Measurements from ENCODE around the gene FOXJ1.

FOXJ1 gene

DNA sequence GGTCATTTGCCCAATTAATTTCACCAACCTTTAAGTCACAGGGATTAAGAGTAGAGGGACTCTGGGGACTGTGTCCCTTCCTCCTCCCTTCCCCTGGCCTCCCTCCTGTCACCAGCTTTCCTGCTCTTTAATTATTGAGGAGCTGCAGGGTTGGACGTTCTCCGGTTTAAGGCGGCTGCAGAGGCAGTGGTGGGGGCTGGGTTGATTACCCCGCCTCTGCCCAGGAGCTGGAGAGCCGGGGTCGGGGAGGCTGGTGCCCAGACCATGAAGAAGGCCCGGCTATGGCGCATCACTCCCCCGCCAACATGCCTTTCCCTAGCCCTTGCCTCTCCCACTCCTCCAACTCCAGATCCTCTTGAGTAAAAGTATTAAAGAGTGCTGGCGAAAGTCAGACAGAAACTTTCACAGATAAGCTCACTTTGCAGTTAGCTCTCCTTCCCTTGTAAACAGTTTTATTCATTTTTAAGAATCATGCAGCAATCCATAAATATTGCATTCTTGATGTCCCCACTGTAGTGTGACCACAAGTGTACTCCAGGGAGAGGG is 1.1 kb upstream of the FOXJ1 start:
- no peak for DNase-seq (ENCODE audit: low read depth, low spot score)

DNA sequence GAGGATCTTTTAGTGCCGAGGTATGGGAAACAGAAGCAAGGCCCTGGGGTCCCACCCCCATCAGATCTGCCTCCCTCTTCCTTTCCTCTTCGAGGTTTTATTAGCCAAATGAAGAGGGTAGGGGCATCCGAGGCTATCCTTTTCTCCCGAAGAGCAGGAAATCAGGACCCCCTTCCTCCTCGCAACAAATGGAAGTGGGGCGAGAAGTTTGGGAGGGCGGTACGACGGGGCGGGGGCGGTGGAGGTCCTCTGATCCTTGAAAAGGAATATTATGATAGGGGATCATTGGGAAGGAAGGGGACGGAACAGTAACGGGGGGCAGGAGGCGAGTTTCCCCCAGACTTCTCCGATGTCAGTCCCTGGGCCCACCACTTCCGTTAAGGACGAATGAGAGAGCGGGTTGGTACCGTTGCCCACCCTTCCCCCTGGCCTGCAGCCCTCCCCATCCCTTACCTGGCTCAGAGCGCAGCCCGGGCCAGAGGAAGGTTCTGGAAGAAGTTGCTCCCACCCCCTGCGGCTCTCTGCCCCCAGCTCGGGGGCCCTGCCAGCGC is 309 bp downstream of the FOXJ1 start:
- no peak for DNase-seq (ENCODE audit: low read depth, low spot score)

DNA sequence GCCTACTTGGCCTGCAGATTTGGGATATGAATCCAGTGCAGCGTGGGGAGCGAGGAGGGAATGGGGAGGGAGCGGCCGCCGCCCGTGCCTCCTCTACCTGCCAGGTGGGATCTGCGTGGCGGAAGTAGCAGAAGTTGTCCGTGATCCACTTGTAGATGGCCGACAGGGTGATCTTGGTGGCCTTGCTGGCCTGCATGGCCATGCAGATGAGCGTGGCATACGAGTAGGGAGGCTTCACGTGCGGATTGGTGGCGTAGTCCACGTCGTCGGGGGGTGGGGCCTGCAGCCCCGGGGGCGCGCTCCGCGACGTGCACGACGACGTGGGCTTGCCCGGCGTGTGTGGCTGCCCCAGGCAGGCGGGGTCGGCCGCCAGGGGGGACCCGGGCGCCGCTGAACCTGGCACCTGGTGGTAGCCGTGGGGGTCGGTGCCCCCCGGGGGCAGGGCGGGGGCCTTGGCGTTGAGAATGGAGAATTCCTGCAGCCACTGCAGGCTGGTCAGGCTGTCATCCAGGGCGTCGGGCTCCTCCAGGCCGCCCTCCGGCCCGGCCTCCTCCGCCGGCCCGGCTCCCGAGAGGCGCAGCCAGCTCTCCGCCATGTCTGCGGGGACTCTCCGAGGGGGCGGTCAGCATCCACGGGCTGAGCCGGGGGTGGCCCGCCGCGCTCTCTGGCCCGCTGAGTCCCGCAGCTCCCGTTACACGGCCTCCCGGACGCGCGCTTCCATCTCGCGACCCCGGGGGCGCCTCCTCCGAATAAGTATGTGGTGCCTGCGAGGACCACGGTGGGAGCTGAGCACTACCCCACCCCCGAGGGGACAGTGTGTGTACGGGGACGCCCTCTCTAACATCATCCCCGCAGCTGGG is 1.0 kb downstream of the FOXJ1 start:
- no peak for DNase-seq (ENCODE audit: low read depth, low spot score)

DNA sequence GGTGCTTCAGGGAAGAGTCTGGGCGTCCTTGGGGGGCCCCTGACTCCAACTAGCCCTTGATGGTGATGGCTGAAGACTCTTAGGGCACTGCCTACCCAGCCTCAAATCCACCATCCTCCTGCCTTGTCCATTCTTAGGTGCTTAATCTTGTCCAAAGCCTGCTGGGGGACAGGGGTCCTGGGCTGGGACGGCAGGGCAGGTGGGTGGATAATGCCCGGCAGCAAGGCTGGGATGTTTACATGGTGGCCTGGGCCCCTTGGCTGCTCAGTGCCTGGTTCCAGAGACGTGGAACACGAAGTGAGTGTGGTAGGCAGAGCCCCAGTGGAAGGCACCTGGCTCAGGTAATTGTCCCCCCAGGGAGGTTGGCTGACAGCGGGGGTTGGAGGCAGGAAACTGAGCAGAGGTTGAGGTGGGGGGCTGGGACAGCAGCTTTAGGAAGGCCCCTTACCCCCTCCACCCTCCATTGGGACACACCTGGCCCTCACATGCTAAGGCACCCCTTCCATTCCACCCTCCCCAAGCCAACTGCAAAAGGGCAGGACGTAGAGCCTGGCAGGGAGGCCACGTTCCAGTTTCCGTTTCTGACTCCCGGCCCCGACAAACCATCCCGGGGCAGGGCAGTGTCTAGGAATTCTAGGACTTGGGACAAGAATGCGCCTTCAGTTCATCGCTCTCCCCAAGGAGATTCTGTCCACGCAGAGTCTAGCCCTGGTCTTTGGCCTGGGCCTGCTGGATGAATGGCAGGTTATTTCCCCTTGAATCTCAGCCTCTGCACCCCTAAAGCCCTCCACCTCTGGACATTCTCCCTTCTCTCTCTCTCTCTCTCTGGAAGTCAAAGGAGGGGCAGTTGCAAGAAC is 1.9 kb downstream of the FOXJ1 start:
- DNase-seq (ENCODE audit: low read depth, low spot score): no peak

DNA sequence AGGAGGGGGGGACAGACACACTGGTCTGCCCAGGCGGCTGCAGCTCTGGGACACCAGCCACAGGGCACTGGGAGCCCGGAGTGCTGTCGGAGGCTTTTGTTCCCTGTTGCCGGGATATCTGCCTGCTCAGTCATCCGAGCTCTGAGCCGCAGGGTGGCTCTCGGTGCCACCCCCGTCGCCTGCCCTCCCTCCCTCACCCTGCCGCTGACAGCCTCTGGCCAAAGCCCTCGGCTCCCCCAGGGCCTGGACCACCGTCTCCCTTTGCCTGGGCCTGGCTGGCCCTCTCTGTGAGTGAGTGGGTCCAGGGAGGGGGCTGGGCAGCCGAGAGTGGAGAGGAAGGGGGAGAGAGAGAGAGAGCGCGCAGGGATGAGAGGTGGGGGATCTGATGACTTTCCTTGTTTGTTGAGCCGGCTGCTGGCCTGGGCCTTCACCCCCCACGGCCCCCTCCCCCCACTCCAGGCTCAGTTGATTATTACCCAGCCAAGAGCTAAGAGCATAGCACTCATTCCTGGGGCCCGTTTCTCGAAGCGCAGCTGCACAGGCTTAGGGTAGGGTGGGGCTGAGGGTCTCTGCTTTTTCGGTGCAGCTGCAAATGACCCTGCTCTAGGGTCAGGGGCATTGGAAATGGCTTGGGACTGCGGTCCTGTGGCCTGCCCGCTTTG is 2.7 kb downstream of the FOXJ1 start:
- DNase-seq (ENCODE audit: low read depth, low spot score): no peak

DNA sequence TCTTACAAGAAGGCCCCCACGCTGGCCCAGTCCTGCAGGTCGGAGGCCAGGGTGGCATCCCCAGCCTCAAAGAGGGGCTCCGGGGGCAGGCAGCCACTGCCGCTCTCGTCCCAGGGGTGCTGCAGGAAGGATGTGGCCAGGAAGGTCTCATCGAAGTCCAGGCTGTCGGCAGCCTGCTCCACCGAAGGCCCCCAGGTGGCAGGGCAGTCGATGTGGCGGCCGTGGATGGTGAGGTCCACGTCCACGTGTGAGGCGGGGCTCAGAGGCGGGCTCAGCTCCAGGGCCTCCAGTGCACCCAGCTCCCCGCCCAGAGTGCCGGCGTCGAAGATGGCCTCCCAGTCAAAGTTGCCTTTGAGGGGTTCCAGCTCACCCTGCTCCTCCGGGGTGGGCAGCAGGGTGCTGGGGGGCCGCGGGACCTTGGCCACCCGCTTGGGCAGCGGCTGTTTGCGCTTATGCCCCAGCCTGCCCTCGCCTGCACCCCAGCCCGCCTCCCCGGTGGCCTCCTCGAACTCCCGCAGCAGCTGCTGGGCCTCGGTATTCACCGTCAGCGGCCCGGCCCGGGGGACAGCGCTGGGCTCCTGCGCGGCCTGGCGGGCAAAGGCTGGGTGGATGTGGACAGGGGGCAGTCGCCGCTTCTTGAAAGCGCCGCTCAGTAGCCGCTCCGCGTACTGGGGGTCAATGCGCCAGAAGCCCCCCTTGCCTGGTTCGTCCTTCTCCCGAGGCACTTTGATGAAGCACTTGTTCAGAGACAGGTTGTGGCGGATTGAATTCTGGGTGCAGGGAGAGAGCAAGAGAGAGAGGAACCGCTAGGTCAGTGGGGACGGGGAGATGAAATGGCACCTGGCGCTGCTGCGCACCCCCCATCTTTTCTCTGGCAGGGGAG is 3.5 kb downstream of the FOXJ1 start:
- DNase-seq (ENCODE audit: low read depth, low spot score): no peak

DNA sequence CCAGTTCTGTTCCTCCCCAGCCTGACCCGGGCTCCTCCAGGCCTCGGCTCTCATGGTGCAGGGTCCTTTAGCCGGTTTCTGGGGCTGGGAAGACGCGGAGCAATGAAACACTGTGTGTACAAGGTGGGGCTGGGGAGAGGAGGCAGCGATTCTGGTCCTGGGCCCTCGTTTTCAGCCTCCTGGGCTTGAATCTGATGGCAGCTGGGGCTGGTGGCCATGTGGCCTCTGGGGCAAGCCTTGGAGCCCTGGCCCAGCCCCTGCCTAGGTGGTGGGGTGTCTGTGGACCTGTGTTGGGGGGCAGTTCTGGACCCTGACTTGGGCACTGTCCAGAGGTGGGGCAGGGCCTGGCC is 4.1 kb downstream of the FOXJ1 start:
- DNase-seq (ENCODE audit: low read depth, low spot score): no peak

DNA sequence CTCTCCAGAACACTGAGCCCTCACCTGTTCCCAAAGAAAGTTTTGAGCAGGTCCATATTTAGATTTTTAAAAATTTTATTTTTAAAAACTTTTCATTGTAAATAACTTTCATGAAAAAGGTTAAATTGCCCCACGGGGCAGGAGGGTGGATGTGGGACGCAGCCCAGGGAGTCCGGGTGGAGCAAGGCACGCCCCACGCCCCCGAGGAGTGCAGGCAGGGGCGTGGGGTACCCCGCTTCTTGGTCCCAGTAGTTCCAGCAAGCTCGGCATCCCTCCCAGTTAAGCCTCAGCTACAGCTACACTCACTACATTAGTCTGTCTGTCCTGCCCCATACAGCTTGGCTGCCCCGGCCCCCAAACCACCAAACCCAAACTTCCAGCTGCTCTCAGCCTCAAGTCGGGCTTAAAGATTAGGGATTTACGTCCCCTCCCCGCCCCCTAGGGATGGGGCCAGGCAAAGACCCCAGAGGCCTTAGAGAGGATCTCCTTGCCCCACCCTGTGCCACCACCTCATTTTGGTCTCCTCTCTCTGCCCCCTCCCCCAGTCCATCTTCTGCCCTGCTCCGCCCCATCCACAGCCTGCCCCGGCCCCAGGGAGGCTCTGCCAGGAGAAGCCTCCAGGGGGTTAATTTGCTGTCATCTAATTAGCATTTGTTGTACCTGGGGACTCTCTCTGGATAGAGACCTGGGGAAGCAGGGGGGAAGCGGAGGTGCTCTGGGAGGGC is 4.6 kb downstream of the FOXJ1 start:
- no peak for DNase-seq (ENCODE audit: low read depth, low spot score)

DNA sequence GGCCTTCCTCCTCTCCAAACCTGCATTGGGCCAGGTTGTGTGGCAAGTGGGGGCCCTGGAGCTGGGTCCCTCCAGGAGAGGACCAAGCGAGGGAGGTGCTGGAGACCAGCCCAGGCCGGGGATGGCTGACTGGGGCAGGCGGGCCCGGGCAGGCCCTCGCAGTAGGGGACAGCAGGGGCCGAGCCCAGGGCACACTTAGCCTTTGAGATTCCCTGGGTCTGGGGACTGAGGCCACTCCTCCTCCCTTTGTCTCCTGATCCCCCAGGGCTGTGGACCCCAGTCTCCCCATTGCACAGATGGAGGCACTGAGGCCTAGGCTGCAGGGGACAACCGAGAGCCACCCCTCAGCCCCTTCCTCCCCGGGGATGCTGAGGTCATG is 5.2 kb downstream of the FOXJ1 start:
- DNase-seq (ENCODE audit: low read depth, low spot score): no peak

DNA sequence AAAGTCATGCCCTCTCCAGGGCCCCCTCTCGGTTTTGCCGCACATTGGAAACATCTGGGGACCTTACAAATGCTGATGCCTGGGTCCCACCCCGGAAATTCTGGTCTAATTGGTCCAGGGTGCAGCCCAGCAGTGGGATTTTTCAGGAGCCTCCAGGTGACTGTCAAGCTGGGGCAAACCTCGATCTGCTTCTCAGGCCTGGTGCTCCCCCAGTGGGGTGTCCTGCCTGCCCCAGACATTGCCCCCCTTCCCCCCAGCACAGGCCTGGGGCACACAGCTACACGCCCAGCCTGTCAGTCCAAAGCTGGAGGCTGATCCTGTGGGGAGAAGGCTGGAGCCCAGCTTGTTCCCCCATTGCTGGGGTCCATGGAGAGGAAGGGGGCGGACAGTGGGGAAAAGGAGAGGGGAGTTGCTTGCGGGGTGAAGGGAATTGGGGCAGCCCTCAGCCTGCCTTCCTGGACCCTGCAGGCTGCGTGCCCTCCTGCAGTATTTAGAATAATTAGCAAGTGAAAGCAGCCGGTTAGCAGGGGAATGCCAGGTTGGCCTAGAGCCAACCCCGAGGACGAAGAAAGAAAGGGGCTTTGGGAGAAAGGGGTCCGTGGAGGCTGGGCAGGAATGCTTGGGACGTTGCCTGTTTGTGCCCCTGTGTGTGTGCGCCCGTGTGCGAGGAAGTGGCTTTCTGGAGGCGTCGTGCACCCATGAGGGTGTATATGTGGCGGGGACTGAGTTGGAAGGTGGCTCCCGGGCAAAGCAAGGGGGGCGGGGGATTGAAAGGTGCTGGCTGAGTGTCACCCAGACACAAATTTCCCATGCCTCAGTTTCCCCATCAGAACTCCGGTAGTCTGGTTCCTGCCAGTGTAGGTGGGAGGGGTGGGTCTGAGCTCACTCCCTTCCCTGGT is 5.9 kb downstream of the FOXJ1 start:
- DNase-seq (ENCODE audit: low read depth, low spot score): no peak

DNA sequence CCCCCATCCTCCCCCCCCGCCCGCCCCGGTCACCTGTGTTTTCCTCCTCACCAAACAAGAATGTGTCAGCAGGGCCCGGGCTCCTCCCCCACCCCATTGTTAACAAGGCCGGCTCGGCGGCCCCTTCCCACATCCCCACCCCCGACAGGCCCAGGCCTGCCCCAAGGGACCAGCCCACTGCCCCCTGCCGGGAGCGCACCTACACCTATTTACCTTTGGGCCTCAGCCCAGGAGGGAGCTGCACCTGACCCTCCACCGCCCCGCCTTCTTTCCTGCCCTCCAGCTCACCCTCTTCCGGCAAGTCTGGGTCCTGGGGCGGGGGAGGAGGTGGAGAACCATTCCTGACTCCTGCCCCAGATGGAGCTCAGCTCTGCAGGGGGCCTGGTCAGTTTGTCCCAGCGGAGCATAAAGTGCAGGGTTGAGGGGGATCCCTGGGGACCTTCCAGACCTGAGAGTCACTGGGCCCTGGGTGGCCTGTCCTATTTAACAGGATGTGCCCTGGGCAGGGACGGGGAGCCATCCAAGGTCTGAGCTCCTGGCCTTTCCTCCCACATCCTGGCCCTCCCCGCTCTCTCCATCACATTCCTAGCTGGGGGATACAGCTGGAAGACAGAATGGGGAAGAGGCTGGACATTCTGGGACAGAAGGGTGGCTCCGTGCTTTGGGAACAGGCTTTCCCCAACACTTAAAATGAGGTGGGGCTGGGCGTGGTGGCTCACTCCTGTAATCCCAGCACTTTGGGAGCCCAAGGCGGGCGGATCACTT is 8.3 kb downstream of the FOXJ1 start:
- DNase-seq (ENCODE audit: low read depth, low spot score): no peak

DNA sequence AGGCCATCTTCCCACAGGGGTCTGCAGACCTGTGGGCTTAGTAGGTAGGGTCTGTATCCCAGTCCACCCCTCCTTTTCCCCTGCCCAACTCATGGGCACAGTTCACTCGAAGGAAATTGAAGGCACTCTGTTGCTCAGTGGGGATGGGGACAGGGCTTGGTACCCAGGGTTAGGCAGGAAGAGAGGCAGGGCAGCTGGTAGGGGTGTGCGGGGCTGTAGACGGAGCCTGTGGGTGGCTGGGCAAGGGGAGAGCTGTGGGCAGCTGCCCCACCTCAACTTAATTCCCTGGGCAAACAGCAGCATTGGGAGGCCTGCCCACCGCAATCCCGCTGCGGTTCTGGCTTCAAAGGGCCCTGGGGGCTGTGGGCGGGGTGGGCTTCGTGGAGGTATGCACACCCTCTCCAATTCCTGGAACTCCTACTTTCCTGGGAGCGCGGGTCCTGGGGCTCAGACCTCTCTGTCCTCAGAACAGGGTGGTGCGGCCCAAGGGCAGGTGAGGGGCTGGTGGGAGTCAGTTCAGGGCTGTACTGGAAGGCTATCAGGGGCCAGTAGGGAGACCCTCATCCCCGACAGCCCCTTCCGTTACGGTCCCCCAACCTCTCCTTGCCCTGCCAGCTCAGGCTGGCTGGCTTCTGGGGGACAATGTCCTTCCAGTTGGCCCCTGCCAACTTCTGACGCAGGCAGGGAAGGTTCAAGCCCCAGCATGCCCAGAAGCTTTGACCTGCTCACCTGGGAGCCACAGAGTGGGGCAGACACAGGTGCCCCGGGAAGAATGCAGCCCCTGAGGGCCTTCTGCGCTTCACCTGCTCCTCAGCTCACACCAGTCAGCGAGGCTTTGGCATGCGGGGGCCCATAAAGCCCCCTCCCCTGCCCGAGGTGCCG is 9.1 kb downstream of the FOXJ1 start:
- no peak for DNase-seq (ENCODE audit: low read depth, low spot score)

DNA sequence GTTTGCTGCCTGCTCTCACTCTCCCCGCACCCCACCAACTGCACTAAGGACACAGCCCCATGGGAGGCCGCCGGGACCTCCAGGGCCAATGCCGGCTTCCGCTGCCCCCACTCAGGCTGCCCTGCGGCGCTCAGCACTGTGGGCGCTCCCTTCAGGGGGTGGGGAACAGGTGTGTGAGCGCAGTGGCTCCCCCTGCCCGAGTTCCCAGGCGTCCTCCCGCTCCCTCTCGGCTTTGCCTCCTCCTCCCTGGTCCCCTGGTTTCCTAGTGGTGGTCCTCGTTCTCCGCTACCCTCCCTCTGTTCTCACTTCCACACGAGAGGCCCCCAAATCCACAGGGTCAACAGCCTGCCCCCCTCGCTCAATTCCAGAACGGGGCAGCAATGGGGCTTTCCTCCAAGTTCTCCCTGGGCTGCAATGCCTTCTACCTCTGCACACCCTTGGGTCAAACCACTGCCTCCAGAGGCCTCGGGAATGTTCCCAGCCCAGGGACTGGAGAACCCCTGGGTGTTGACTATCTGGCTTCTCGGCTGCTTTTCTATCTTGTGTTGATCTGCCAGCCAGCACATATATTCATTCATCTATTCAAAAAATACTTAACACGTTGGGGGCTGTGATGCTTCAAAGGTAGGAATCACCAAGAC is 9.9 kb downstream of the FOXJ1 start:
- no peak for DNase-seq (ENCODE audit: low read depth, low spot score)

DNA sequence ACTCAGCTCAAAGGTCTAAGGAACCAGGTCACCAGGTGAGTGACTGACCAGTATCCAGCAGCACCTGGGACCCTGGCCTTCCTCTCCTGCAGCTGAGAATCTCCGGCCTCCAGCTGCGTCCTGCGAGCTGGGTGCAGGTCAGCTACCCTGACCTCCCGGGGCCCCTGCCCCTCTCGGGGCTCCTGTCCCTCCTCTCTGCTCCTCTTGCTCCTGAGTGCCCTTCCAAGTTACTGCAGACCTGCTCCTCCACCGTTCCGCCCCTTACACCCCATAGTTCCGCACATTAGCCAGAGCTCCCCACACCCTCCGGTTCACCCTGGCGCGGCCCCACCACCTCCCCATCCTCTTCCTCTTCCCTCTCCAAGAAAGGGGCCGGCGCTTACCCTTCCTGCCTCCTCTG is 10.6 kb downstream of the FOXJ1 start:
- no peak for DNase-seq (ENCODE audit: low read depth, low spot score)

DNA sequence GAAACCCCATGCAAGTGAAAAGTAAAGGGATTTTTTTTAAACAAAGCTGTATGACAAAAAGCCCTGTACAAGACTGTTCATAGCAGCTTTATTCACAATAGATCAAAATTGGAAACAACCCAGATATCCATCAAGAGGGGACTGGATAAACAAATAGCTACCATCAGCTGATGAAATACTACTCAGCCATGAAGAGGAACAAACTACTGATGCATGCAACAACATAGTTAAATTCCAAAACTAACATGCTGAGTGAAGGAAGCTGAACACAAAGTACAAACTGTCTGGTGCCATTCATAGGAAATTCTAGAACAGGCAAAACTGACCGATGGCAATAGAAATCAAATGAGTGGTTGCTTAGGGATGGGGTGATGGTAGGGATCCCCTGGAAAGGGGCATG is 15.1 kb downstream of the FOXJ1 start:
- DNase-seq (ENCODE audit: low read depth, low spot score): no peak

DNA sequence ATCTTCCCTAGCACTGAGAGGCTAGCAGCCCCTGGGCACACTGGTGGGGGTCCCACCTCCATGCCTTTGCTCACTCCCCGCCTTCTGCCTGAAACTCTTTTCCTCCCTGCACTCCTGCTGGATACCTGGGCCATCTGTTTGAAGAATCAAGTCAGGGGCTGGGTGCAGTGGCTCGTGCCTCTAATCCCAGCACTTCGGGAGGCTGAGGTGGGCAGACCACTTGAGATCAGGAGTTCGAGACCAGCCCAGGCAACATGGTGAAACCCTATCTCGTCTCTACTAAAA is 15.7 kb downstream of the FOXJ1 start:
- no peak for DNase-seq (ENCODE audit: low read depth, low spot score)

Data from activated CD4-positive, CD25-positive, alpha-beta regulatory T cell treated with anti-CD3 and anti-CD28 coated beads, Interleukin-2, amount 50 U/mL, for 16 hours (primary cell).